GM18519 (cell line): Measurements from ENCODE around the gene MYO6.
A peak's percentile ranks its signal among the peaks of the same experiment; 100 is the strongest.

Experiments
- ATAC-seq: cut with Tn5 transposase; IDR thresholded peaks from one replicate; pipeline ENCODE4 v1.9.1; 2021; ENCODE audit warnings: mild to moderate bottlenecking, moderate library complexity; ENCODE audit not compliant: unreplicated experiment, low FRiP score

MYO6 gene

DNA sequence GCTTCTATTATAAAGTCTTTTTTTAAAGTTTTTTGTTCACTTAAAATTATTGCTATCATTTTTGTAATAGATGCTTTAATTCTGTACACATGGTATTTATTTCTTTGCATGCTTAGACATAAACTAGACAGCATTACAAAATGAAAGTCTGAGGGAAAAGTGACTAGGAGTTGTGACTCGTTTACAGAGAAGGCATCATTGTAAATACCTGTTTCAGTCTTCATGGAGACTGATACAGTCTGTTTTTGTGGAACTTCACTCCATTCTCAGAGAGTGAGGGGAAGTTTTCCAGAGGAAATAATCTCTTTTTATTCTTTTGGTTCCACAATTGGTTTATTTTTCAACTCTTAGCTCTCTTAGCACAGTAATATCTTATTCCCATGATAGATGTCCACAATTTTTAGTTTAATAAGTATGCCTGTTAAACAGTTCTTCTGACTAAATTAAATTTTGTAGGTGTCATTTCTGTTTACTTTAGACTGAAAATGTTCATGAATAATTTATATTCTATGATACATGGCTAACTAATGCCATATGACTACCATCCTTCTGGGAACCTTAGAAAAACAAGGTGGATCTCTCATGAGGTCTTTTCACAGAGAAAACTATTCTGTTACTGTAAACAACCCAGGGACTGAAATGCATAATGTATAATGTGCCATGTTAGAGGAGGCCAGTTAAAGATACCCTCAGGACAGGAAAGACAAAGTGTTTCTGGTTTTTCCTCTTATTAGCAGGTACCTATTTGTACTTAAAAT is 69.2 kb downstream of the MYO6 start:
- ATAC-seq: no peak

DNA sequence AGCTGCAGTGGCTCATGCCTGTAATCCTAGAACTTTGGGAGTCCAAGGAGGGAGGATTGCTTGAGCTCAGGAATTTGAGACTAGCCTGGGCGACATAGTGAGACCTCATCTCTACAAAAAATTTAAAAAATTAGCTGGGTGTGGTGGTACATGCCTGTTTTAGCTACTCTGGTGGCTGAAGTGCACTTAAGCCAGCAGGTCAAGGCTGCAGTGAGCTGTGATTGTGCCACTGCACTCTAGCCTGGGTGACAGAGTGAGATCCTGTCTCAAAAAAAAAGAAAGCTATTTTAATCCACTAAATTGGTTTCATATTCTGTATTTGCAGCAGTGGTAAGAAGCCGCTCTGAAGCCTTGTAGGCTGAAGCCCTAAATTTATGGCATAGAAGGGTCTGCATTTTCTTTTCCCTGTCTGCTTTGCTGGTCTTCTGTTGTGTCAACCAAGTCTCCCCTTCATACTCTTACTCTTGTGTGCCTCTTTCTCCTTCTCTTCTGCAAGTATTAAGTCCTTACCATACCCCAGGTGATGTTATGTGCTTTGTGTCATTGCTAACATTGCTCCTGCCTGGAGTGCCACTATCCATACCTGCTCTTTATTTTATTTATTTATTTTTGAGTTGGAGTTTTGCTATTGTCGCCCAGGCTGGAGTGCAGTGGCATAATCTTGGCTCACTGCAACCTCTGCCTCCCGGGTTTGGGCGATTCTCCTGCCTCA is 70.9 kb downstream of the MYO6 start:
- no peak for ATAC-seq

- ATAC-seq: no peak
Measured at GRCh38 chr6:75824160-75824559, 75.1 kb downstream of the MYO6 start.

- no peak for ATAC-seq
Measured at GRCh38 chr6:75827163-75827562, 78.1 kb downstream of the MYO6 start.

- ATAC-seq: no peak
Measured at GRCh38 chr6:75830959-75831885, 82.2 kb downstream of the MYO6 start.

DNA sequence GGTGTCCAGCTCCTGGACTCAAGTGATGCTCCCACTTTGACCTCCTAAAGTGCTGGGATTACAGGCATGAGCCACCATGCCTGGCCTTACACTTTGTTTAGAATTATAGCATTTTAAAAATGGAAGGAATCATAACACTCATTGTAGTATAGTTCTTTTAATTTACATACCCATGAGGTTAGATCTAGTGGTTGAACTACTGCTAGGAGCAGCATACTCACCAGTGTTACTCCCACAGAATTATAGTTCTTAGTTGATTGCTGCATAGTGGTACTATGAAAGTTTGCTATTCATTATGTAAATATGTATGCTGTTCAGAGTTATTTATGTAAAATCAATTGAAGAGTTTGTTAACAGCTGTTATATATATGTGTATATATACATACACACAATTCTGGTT is 85.4 kb downstream of the MYO6 start:
- ATAC-seq: no peak

DNA sequence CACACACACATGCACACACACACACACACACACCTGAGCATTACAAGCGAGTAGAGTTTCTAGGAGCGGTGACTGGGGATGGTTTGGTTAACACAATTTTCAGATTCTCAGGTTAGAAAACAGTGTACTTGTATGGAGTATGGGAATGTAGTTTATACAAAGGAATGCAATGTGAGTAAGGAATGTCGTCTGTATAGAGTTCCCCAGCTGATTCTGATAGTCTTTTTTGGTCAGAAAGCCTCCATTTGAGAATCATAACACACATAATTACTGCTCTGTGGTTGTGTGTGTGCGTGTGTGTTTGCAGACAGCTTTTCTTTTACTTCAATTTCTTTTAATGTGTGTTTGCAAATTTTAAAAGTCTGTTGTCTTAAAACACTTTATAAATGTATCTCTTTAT is 93.2 kb downstream of the MYO6 start:
- no peak for ATAC-seq

GRCh38 chr6:75842732-75843131 is 93.7 kb downstream of the MYO6 start:
- ATAC-seq: no peak

DNA sequence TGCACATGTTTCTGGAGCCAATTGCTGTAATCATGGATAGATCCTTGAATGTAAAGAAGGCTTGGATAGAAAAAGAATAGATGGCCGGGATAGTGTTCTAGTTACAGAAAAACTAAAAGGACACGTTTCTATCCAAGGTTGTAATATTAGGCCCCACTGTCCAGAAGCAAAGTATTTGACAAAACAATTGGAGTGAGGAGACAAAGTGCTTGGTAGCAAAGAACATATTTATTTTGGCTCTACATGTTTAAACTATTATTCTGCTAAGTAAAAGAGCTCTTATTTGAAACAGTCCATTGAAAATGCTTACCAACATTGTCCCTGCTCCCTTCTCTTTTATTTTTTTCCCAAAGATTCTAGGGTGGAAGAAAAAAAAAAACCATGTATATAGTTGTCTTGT is 94.4 kb downstream of the MYO6 start:
- no peak for ATAC-seq

DNA sequence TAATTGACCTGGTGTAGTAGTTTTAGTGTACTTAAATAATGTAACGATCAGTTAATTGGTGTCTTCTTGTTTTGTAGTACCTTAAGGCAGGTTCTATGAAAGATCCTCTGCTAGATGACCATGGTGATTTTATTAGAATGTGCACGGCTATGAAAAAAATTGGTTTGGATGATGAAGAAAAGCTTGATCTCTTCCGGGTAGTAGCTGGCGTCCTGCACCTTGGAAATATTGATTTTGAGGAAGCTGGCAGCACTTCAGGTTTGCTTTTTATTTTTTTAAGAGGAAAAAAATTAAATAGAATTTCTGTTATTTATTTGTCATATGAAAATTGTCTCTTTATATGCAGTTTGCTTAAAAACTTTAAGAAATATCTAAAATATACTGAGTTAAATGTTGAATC is 99.2 kb downstream of the MYO6 start:
- no peak for ATAC-seq

DNA sequence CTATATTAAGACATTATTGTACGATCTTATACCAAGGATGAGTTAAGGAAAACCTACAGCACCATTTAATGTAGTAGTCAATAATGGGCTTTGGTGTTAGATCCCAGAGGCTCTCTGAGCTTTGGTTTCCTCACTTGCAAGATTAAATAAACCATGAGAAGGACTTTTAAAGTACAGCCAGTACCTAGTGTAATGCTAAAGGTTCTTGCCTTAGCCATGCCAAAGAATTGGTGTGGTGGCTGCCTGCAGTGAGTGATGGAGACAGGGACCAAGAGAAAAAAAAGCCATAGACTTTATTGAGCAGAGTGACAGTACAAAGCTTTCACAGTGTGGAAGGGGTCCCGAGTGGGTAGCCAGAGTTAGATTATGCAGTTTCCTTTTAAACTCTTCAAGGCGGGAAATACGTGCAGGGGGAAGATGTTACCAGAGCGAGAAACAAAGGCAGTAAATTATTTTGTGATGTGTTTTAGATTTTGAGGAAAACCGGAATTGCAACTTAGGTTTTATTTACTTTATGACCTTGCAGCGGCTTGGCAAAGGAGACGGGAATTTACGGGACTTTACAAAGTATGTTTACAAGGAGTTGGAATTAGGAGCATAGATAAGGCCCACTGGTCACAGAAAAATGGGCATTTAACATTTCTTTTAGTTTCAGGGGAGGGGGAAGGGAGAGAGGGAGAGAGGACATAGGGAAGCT is 100.4 kb downstream of the MYO6 start:
- ATAC-seq: no peak

DNA sequence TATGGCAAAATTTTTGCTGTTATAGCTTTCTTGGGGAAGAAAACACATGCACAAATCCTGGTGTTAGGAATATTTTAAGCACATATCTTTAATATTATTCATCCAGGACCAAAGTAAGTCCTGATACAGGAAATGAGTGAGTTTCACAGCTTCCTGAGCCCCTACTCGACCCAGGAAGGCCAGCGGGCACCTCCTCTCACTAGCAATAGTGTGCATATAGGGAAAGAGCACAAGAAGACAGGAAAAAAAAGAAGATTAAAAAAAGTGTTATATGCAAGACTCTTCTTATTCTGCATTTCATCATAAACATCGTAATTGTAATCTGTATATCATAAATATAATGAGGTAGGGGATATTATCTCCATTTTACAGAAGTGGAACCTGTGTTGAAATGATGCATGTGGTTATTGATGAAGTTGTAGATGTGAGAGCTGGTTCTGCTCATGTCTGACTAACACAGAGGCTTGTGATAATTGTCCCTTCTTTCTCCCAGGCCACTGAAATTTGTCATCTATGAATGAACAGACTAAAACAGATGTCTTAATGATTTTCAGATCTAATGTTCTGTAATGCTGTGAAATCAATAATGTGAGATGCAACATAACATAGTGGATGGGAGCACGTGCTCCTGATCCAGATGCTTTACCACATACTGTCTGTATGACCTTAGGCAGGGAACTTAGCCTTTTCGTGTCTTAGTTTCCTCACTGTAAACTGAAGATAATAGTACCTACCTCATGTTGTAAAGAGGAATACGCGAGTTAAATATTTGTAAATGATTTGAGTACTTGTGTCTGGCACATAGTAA is 101.2 kb downstream of the MYO6 start:
- no peak for ATAC-seq

DNA sequence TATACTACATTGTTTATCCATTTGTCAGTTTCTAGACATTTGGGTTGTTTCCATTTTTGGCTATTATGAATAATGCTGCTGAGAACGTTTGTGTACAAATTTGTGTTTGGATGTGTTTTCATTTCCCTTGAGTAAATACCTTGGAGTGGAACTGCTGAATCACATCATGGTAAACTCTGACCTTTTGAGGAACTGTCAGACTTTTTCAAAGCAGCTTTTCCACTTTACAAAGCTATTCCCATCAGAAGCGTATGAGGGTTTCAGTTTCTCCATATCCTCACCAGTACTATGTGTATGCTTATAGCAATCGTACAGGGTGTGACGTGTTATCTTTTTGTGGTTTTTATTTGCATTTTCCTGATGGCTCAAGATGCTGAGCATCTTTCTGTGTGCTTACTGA is 103.7 kb downstream of the MYO6 start:
- no peak for ATAC-seq

GRCh38 chr6:75853806-75854205 is 104.8 kb downstream of the MYO6 start:
- no peak for ATAC-seq

GRCh38 chr6:75855052-75855451 is 106.0 kb downstream of the MYO6 start:
- peak; percentile 54 for ATAC-seq

DNA sequence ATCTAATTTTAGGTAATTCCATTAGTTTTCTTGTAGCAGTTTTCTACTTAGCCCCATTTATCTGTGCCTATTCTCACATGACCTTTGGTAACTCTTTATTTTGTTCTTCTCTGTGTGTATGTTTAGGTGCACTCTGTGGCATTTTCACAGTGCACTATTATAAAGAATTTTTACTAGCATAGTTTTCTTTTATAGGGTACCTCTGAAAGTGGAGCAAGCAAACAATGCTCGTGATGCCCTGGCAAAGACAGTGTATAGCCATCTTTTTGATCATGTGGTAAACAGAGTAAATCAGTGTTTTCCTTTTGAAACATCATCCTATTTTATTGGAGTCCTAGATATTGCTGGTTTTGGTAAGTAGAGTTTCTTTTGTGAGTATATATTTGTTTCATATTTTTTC is 107.9 kb downstream of the MYO6 start:
- no peak for ATAC-seq

- no peak for ATAC-seq
Measured at GRCh38 chr6:75863001-75863400, 114.0 kb downstream of the MYO6 start.

GRCh38 chr6:75863784-75864183 is 114.7 kb downstream of the MYO6 start:
- no peak for ATAC-seq

- no peak for ATAC-seq
Measured at GRCh38 chr6:75864446-75864845, 115.4 kb downstream of the MYO6 start.

- ATAC-seq: no peak
Measured at GRCh38 chr6:75870389-75870788, 121.3 kb downstream of the MYO6 start.
